CD14-positive monocyte (primary cell): ENCODE results near the gene URB2. TPM values are rescaled to one million over a fixed set of nuclear protein-coding genes. Genes with fewer than 3 reads are reported as not detected.

Source experiments
- DNase-seq, 3 donors: peaks; one replicate each; pipeline ENCODE4 v3.0.0-alpha.2; 2011 to 2022
- H2AFZ ChIP-seq: 2 replicates; pipeline ENCODE4 v1.6.0; 2012; ENCODE audit warnings: mild to moderate bottlenecking, low read depth, low read length, inconsistent platforms; ENCODE audit not compliant: insufficient read depth, poor library complexity, severe bottlenecking
- H3K27ac ChIP-seq, 2 donors: 1 replicate in 1 of 2; 2 replicates in 1 of 2; pipeline ENCODE4 v1.5.1; 2012 to 2013; ENCODE audit warnings: low read length in 2 of 2, control low read depth in 1 of 2, inconsistent platforms in 1 of 2, low read depth in 1 of 2, mild to moderate bottlenecking in 1 of 2
- H3K27me3 ChIP-seq, 2 donors: one replicate each; pipeline versions ENCODE4 v1.6.0 to v1.6.1; 2011 to 2013; ENCODE audit warnings: low read length in 2 of 2; ENCODE audit not compliant: control insufficient read depth in 2 of 2, insufficient read depth in 2 of 2
- H3K36me3 ChIP-seq, 2 donors: replicated peaks in 1 of 2; 1 replicate in 1 of 2; 2 replicates in 1 of 2; pipeline versions ENCODE4 v1.5.1 to v1.6.1; 2012 to 2013; ENCODE audit warnings: low read length in 2 of 2, control low read depth in 1 of 2, inconsistent platforms in 1 of 2, mild to moderate bottlenecking in 1 of 2; ENCODE audit not compliant: insufficient read depth in 2 of 2, control insufficient read depth in 1 of 2
- H3K4me1 ChIP-seq, 2 donors: 1 replicate in 1 of 2; 2 replicates in 1 of 2; pipeline versions ENCODE4 v1.5.1 to v1.6.1; 2012 to 2013; ENCODE audit warnings: low read length in 2 of 2, control low read depth in 1 of 2, inconsistent platforms in 1 of 2, mild to moderate bottlenecking in 1 of 2, moderate library complexity in 1 of 2; ENCODE audit not compliant: insufficient read depth in 2 of 2, control insufficient read depth in 1 of 2
- H3K4me2 ChIP-seq: replicated peaks from 2 replicates; pipeline ENCODE3; 2012; ENCODE audit warnings: low read length, moderate library complexity, mild to moderate bottlenecking; ENCODE audit not compliant: poor library complexity, severe bottlenecking; ENCODE audit errors: extremely low read depth
- H3K4me3 ChIP-seq, 3 experiments: fragments of 200-600 bp in 1 of 3; sonication (generic) in 1 of 3; replicated peaks in 1 of 3; 1 replicate in 2 of 3; 2 replicates in 1 of 3; pipeline ENCODE4 v1.5.1; 2011 to 2013; ENCODE audit warnings: low read length in 3 of 3, mild to moderate bottlenecking in 3 of 3, control low read depth in 2 of 3, low read depth in 2 of 3, inconsistent platforms in 1 of 3, moderate library complexity in 1 of 3
- H3K79me2 ChIP-seq: 2 replicates; pipeline ENCODE4 v1.6.0; 2012; ENCODE audit warnings: mild to moderate bottlenecking, control low read depth, inconsistent platforms, low read length, moderate library complexity; ENCODE audit not compliant: insufficient read depth
- H3K9ac ChIP-seq: 2 replicates; pipeline ENCODE4 v1.6.0; 2017; ENCODE audit warnings: low read length, mild to moderate bottlenecking; ENCODE audit not compliant: insufficient read depth, poor library complexity, severe bottlenecking
- H3K9me3 ChIP-seq, 2 donors: replicated peaks in 1 of 2; 1 replicate in 1 of 2; 2 replicates in 1 of 2; pipeline versions ENCODE4 v1.5.1 to v1.6.1; 2012 to 2013; ENCODE audit warnings: low read length in 2 of 2, control low read depth in 1 of 2; ENCODE audit not compliant: control insufficient read depth in 1 of 2, insufficient read depth in 1 of 2
- H4K20me1 ChIP-seq: 2 replicates; pipeline ENCODE4 v1.6.0; 2012; ENCODE audit warnings: mild to moderate bottlenecking, low read length, control low read depth, moderate library complexity; ENCODE audit not compliant: insufficient read depth
- H3K27ac Mint-ChIP-seq, 7 donors: one replicate each; pipeline ENCODE4 v1.8.0; 2020; ENCODE audit warnings: mild to moderate bottlenecking in 7 of 7, mixed read lengths in 7 of 7, moderate library complexity in 6 of 7, inconsistent platforms in 2 of 7
- H3K27me3 Mint-ChIP-seq, 3 donors: one replicate each; pipeline ENCODE4 v1.8.0; 2021 to 2022; ENCODE audit warnings: low read depth in 3 of 3, mild to moderate bottlenecking in 3 of 3, mixed read lengths in 3 of 3, moderate library complexity in 3 of 3, inconsistent platforms in 1 of 3
- H3K36me3 Mint-ChIP-seq, 2 donors: one replicate each; pipeline ENCODE4 v1.8.0; 2020; ENCODE audit warnings: mixed read lengths in 2 of 2, inconsistent platforms in 1 of 2, mild to moderate bottlenecking in 1 of 2
- H3K4me1 Mint-ChIP-seq: one replicate; pipeline ENCODE4 v1.8.0; 2020; ENCODE audit warnings: mild to moderate bottlenecking, mixed read lengths
- H3K4me3 Mint-ChIP-seq, 2 donors: one replicate each; pipeline ENCODE4 v1.8.0; 2020; ENCODE audit warnings: mild to moderate bottlenecking in 2 of 2, mixed read lengths in 2 of 2, moderate library complexity in 1 of 2
- H3K9me3 Mint-ChIP-seq, 7 donors: one replicate each; pipeline ENCODE4 v1.8.0; 2020 to 2022; ENCODE audit warnings: mixed read lengths in 7 of 7, mild to moderate bottlenecking in 6 of 7, moderate library complexity in 6 of 7, inconsistent platforms in 2 of 7
- WGBS: methylation state at CpG from one replicate; pipeline ENCODE4 v1.1.5; 2013; ENCODE audit warnings: missing lambda C conversion rate; ENCODE audit not compliant: insufficient coverage; 5-methylcytosine and 5-hydroxymethylcytosine counted together
- intact Hi-C, 2 donors: fragments of 100-400 bp; cut with micrococcal nuclease; formaldehyde crosslinking; loops; one replicate each; pipeline versions ENCODE4 v1.15.0 to v1.15.1; 2023
- polyA plus RNA-seq, 3 donors: library from polyadenylated mRNA; depleted of rRNA in 1 of 3; unstranded in 2 of 3; stranded (reverse) in 1 of 3; fragments of 300-500 nt in 2 of 3; fragments of >200 nt in 1 of 3; fragmentation: Illumina TruSeq in 2 of 3; gene quantifications; 1 replicate in 2 of 3; 2 replicates in 1 of 3; pipeline ENCODE4 v1.2.3, GENCODE V29; 2012 to 2021
- TF ChIP-seq, protein P1 (sequence below): fragments of 200-600 bp; IDR thresholded peaks from one replicate; pipeline ENCODE4 v1.8.0; 2022; ENCODE audit warnings: antibody characterized with exemption, mild to moderate bottlenecking

The URB2 gene
- polyA plus RNA-seq, 3 donors: 0.79 to 2.8 (median 1.5) TPM

DNA sequence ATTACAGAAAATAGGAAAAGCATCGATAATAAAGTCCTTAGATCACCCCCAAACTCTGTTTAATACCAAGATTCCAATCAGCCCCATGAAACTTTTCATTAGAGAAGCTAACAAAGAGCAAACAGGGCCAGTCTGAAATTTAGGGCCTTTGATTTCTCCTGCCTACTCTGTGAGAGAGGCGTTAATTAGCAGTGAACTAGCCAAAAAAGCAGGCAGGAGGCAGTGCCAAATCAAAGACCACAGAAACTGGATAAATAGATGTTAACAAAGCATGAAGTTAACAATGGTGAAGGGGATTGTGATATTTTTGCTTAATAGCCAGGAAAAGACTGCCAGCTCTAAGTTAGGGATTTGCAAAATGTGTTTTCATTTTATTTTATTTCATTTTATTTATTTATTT lies 11.3 kb upstream of the URB2 start:
- H3K4me2 ChIP-seq: no peak overlapping the region
- H3K9me3 Mint-ChIP-seq: no peaks in the 10 kb centered on the region
- no peaks in the 10 kb centered on the region for H3K27me3 Mint-ChIP-seq
- no peak overlapping the region for H3K27ac ChIP-seq
- peaks cover 57% of the 10 kb centered on the region for H3K79me2 ChIP-seq
- H3K4me3 Mint-ChIP-seq: no peak overlapping the region
- H3K27me3 ChIP-seq: no peaks in the 10 kb centered on the region
- H3K9me3 ChIP-seq: no peaks in the 10 kb centered on the region
- peaks cover 48% of the 10 kb centered on the region in 2 donors for H3K36me3 Mint-ChIP-seq
- intact Hi-C loops: no loop called here
- no peak for DNase-seq
- no peaks in the 10 kb centered on the region for H3K4me1 ChIP-seq
- H3K4me1 Mint-ChIP-seq: peaks cover 3% of the 10 kb centered on the region
- peaks cover 64% of the 10 kb centered on the region for H4K20me1 ChIP-seq
- TF ChIP-seq, protein P1, sequence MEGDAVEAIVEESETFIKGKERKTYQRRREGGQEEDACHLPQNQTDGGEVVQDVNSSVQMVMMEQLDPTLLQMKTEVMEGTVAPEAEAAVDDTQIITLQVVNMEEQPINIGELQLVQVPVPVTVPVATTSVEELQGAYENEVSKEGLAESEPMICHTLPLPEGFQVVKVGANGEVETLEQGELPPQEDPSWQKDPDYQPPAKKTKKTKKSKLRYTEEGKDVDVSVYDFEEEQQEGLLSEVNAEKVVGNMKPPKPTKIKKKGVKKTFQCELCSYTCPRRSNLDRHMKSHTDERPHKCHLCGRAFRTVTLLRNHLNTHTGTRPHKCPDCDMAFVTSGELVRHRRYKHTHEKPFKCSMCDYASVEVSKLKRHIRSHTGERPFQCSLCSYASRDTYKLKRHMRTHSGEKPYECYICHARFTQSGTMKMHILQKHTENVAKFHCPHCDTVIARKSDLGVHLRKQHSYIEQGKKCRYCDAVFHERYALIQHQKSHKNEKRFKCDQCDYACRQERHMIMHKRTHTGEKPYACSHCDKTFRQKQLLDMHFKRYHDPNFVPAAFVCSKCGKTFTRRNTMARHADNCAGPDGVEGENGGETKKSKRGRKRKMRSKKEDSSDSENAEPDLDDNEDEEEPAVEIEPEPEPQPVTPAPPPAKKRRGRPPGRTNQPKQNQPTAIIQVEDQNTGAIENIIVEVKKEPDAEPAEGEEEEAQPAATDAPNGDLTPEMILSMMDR: no peak
- H3K36me3 ChIP-seq: peaks cover 45 to 54% of the 10 kb centered on the region in 2 donors
- WGBS: 100% methylated on average over 2 of the region's 2 CpGs
- no peak overlapping the region for H3K9ac ChIP-seq
- peak overlapping the region in 1 of 7 donors; percentile 63 for H3K27ac Mint-ChIP-seq
- H2AFZ ChIP-seq: no peak overlapping the region
- H3K4me3 ChIP-seq: no peak overlapping the region

DNA sequence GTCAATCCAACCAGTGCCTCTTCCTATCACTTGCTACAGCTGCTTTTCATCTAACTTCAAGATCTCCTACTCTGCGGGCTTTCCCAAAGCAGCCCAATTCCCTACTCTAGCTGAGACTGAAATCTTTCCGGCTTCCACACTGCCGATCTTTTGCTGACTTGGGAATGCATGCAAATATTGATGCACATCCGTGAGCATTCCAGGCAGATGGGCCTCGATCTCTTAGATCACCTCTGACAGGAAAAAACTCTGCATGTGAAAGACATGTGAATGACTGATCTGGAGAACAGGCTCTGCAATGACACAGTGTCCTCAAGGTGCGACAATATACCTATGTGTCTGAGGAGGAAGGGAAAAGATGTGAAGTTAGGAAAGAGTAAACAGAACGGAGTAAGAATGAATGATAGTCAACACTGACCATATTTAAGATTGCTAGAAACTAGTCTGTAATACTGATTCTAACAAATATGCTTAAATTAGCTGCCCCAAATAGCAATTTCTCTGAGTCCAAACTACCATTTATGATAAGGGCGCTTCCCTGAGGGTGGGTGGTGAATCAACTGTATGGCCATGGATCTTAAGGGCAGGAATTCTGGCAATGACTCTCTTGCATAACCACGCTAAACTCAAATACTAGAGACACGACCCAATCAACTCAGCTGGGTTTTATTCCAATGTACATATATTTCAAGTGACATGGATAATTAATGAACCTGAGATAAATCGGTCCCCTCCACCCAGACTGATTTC lies 8.5 kb upstream of the URB2 start:
- Mint-ChIP-seq H3K4me1 (peaks cover 18% of the 10 kb centered on the region), H3K36me3 (peaks cover 19 to 20% of the 10 kb centered on the region in 2 donors), H3K27me3 (no peaks in the 10 kb centered on the region), H3K27ac (peak overlapping the region in 2 of 7 donors; percentile 16 to 21), H3K9me3 (no peaks in the 10 kb centered on the region), H3K4me3 (no peak overlapping the region)
- Histone ChIP-seq H3K36me3 (peaks cover 17 to 26% of the 10 kb centered on the region in 2 donors), H3K9ac (no peak overlapping the region), H3K27ac (no peak overlapping the region), H2AFZ (no peak overlapping the region), H4K20me1 (peaks cover 88% of the 10 kb centered on the region), H3K4me3 (no peak overlapping the region), H3K9me3 (no peaks in the 10 kb centered on the region), H3K27me3 (no peaks in the 10 kb centered on the region), H3K4me1 (no peaks in the 10 kb centered on the region), H3K4me2 (no peak overlapping the region), H3K79me2 (peaks cover 86% of the 10 kb centered on the region)
- DNase-seq: no peak
- 98% methylated on average over 5 of the region's 11 CpGs for WGBS
- intact Hi-C loops: no loop called here
- TF ChIP-seq, protein P1: no peak
